Measurements from ENCODE around the gene CX3CL1. TPM values are rescaled to one million over a fixed set of nuclear protein-coding genes. Genes with fewer than 3 reads are reported as not detected.
"Not testable (repeated sequence)": the region's sequence is repeated elsewhere in the genome, so short reads cannot be mapped to it uniquely, and the experiment has no call there.

CX3CL1 gene
- polyA plus RNA-seq, 10 donors = 2.7 to 7.5 (median 4.7) TPM

DNA sequence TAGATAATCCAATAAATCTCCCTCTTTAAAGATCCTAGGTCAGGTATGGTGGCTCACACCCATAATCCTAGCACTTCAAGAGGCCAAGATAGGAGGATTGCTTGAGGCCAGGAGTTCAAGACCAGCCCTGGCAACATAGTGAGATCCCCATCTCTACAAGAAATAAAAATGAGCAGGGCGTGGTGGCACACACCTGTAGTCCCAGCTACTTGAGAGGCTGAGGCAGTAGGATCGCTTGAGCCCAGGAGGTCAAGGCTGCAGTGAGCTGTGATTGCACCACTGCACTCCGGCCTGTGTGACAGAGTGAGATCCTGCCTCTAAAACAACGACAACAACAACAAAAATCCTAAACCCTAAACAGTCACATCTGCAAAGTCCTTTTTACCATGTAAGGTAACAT is 15.7 kb upstream of the CX3CL1 start:
- no peak for DNase-seq

DNA sequence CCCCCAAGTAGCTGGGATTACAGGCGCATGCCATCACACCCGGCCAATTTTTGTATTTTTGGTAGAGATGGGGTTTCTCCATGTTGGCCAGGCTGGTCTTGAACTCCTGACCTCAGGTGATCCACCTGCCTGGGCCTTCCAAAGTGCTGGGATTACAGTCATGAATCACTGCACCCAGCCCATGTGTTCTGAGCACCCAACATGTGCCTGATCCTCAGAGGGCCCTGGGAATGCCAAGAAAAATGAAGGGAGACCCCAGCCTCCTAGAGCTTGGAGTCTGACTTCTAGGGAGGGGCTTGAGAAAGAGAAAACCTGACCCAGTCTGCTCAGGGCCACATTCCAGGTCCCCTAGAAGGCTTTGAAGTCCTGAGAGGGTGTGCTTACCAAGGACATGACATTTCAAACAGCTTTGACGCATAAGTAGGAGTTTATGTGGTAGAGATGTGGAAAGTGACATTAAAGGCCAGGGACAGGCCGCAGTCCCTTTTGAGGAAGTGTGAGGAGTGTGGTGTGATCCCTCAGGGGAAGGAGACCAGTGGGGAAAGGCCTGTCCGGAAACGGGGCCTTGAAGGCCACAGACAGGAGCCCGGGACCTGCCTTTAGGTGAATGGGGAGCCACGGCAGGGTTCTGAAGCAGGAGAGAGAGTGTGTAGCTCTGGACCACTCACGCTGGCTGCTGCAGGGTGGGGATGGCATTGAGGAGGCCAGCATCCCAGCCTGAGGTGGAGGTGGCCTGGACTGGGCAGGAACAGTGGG is 14.8 kb upstream of the CX3CL1 start:
- no peak for DNase-seq

DNA sequence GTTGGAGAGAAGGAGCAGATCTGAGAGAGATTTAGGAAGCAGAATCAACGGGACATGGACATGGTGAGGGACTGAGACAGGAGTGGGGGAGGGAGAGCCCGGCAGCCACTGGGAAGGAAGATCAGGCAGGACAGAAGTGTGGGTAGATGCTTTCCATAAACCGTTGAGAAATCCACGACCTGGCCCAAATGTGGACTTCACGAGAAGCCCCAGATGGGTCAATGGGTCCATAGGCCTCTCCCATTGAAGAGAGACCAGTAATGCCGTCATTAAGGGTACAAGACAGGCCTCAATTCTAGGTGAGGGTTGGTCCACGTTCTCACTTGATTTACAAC is 14.2 kb upstream of the CX3CL1 start:
- no peak for DNase-seq

DNA sequence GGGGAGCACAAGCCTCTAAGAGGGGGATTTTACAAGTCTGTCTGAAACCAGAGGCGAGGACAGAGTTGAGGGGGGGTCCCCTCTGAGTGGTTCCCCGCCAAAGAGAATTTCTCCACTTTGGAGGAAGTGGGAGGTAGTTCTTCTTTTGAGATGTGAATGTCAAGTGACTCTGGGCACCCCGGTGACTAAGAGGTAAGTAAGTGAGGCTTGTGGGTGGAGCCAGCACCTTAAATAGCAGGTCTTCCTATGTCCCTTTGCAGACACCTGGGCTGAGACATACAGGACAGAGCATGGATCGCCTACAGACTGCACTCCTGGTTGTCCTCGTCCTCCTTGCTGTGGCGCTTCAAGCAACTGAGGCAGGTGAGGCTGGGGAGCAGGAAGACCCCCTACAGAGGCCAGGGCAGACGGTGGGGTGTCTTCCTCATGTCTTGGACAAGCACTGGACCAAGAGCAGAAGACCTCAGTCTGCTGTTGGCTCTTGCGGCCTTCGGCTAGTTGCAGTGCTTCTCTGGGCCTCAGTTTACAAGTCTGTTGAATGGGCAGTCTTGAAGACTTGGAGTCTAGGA is 13.7 kb upstream of the CX3CL1 start, which contains the start of gene CCL22:
TSS of gene CCL22 (plus strand) at position 257 of the 569 bp plus-strand sequence. CDS start at position 291, 34 bp downstream.
- no peak for DNase-seq

DNA sequence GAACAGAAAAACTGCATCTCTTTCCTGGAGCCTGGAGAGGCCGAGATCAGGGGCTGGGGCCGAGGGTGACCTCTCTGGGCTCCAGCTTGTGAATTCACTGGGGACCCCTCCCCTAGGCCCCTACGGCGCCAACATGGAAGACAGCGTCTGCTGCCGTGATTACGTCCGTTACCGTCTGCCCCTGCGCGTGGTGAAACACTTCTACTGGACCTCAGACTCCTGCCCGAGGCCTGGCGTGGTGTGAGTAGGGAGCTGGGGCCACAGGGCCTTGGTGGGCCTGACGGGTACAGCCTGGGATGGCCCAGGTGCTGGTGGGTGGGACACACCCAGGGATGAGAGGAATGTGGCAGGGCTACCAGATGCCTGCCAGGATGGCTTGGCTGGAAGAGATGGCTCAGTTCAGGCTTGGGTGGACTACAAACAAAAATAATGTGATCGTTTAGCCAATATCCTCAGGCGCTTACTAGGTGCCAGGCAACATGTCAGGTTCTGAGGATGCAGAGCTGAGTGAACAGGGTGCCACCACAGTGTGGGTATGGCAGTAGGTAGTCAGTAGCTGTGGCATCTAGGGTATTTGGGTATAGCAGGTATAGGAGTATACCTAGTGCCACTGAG is 11.9 kb upstream of the CX3CL1 start:
- no peak for DNase-seq

DNA sequence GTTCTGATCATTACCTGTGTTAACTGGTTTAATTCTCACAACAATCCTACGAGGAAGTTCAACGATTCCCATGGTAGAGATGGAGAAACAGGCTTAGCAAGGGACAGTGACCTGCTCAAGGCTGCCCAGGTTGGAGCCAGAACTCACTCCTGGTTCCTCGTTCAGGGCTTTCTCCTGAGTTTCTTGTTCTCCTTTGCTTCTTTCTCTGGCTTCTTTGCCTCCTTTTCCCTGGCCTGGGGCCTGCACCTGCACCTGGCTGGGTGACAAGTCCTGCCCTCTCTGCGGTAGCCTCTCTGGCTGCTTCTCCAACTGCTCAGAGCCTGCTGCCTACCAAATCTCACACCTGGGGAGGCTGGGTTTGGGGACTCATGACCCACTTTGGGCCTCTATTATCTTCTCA is 10.9 kb upstream of the CX3CL1 start:
- no peak for DNase-seq

DNA sequence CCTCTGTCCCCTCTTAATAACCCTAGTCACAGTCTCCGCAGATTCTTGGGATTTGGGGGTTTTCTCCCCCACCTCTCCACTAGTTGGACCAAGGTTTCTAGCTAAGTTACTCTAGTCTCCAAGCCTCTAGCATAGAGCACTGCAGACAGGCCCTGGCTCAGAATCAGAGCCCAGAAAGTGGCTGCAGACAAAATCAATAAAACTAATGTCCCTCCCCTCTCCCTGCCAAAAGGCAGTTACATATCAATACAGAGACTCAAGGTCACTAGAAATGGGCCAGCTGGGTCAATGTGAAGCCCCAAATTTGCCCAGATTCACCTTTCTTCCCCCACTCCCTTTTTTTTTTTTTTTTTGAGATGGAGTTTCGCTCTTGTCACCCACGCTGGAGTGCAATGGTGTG is 8.1 kb upstream of the CX3CL1 start:
- DNase-seq = no peak

DNA sequence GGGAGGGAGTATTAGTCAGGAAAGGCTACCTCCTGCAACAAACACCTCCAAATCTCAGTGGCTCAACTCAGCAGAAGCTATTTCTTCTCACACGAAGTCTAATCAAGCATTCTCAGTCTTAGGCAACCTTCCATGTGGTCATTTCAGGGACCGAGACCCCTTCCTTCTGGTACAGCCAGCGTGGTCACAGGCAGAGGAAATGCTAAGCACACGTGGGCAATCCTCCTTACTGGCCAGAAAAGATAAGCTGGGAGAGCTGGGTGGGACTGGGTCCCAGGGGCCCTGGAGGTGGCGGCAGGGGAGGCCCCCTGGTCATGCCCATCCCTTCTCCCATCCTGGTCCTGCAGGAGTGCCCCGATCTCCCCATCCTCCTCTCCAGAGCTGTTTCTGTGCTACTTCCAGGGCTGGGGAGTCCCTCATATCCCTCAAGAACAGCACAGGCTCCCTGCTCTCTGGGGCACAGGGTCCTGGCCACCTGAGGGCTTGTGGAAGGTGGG is 5.7 kb upstream of the CX3CL1 start:
- no peak for DNase-seq

DNA sequence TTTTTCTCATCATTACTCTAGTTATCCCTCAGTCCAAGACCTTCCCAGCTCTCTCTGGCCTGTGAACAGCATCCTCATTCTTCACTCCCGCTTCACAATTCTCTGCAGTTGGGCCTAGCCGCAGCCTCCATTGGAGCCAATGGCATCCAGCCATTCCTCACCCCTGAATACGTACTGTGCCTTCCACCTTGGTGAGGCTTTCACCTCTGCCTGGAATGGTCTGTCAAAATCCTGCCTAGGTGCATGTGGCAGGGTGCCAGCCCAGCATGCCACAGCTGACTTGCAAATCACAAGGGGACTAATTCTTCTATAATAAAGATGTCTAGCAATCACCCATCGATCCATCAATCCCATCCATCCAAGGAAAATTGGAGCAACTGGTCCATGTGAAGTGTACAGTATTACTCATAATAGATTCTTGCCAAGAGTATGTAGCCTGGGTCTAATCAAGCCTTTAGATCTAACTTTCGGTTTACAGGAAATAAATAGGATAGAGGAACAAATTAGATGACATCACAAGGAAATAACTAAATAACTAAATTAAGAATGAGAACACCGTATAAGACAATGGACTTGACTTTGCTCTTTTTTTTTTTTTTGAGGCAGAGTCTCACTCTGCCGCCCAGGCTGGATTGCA is 5.1 kb upstream of the CX3CL1 start:
- no peak for DNase-seq

DNA sequence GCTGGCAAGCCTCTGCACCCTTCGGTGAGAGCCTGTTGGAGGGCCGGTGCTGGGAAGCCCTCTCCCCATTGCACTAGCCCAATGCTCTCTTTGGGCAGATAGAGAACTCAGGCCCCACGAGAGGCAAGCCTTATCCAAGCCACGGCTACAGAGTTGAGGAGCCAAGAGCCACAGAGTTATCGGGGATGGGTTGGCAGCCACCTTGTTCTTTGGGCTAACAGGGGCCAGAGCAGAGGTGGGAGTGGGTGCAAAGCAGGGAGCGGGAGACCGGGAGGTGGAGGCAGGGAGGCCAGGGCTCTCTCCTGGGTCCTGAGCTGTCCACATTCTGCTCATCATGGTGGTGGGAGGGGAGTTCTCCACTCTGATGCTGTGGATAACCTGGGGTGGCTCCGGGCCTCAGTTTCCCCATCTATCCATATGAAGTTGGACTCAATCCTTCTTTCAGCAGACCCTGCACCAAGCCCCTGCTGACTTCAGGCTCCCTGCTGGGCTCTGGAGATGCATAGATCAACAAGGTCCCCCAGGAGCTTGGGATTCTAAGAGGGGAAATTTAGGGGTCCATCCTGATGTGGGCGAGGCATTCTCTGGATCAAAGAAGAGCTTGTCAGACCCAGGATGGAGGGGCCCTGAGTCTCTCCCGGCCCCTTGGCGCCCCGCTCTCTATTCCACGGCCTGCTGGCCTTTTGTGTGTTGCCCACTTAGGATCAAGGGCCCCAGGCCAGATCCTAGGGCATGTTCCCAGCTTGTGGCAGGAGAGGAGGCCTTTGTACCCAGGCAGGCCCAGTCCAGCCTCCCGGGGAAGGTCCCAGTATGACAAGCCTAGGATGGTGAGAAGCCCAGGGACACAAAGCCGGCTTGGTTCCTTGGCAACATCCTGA is 557 bp upstream of the CX3CL1 start:
- no peak for DNase-seq

DNA sequence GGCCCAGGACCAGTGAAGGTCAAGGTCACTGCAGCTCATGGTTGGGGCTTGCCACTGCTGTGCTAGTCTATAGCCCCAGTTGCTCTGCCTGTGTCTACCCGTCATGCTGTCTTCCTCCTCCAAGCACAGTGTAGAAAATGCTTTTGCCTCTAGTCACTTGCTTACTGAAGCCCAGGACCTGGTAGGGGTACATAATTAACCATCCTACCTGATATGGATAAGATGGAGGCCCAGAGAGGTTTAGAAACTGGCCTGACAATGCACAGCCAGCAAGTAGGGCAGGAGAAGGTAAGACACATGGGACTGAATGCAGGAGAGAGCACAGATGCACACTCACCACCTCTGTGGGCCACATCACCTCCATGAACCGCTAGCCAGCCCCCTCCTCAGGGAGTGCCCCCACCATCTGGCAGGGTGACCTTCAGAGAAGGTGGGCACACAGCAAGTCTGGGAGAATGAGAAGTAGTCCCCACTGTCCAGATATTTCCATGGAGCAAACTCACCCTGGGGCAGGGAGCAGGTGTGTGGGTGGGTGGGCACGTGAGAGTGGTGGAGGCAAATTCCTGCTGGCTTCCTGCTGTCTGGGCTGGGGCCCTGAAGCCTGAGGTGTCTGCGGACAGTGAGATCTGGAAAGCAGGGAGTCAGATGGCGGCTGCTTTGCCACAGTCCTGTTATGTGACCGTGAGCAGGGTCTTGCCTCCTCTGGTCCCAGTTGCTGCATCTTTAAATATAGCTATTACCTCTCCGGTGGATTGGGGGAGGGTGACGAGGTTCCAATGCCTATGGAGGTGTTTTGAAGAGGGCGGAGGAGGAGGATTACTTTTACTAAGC is 1.0 kb downstream of the CX3CL1 start:
- DNase-seq = no peak

DNA sequence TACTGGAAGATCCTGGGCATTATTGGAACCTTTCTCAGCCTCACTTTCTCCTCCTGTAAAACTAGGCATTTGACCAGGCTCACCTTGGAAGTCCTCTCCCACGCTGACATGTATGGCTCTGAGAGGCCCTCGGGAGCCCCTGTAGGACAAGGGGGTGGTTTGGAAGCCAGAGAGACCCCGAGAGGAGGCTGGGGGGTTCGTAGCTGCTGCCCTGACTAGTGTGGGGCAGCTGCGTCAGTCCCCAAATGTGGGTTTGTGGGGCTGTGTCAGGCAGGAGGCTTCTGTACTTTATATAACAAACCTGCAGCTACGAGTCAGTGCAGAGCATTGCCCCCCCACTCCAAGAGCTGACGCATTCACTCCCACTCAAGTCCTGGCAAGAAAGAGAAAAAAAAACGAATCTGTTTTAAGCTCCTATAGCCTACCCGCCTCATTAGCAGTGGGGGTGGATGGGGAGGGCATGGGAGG is 1.8 kb downstream of the CX3CL1 start:
- DNase-seq = no peak

DNA sequence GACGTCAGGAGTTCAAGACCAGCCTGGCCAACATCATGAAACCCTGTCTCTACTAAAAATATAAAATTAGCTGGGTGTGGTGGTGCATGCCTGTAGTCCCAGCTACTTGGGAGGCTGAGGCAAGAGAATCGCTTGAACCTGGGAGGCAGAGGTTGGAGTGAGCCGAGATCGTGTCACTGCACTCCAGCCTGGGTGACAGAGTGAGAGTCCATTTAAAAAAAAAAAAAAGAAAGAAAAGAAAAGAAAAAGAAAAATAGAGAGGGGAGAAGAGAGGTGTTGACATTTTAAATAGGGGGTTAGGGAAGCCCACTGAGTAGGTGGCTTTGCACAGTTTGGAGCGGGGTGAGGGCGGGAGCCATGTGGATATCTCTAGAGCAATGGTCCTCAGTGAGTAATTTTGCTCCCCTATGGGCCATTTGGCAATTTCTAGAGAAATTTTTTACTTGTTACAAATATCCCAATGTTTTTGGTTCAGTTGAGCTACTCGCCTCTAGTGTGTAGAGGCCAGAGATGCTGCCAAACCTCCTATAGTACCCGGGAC is 2.7 kb downstream of the CX3CL1 start:
- DNase-seq = not testable (repeated sequence)

DNA sequence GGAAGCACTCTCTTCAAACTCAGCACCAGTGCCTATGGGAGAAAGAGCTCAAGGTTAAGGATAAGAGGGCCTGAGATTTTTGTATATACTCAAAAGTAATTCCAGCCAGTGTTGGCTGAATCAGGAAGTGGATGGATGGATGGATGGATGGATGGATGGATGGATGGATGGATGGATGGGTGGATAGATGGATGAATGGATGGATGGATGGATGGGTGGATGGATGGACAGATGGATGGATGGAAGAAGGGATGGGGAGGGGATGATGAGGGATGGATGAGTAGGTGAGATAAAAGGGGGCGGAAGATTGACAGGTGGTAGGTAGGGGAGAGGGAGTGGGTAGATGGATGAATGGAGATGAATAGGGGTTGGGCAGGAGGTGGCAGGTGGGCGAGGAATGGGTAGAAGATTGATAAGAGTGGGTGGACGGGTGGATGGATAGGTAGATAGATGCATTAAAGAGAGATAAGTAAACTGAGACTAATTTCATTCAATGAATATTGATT is 4.1 kb downstream of the CX3CL1 start:
- DNase-seq = no peak

DNA sequence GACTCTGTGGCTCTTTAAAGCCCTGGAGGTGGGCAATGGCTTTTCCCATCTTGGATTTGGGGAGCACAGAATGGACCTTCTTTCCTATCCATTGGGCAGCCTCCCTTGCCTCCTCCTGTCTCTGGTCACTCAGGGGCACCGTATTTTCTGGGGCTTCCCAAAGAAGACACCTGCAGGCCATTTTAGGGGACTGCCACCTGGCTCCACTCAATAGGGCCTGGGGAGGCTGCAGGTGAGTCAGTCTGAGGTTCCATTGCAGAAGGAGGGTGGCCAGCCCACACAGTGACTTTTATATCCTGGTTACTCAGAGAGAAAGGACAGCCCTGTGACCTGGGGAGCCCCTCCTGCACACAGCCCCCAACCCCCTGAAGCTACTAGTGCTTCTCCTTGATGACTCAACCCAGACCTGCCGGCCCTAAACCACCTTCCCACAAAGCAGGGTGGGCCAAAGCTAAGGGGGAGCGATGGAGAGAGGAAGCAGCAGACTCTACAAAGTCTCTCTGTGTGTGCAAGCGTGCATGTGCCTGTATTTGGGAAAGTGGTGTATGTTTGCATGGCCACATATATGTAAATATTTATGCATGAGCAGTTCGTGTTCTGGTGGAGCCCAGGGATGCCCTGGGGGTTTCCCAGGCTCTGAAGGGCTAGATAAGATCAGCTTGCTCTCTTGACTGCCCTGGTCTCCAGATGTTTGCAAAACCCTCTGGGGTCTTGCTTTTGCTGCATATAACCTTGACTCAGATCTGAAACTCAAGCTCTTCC is 5.0 kb downstream of the CX3CL1 start:
- no peak for DNase-seq

DNA sequence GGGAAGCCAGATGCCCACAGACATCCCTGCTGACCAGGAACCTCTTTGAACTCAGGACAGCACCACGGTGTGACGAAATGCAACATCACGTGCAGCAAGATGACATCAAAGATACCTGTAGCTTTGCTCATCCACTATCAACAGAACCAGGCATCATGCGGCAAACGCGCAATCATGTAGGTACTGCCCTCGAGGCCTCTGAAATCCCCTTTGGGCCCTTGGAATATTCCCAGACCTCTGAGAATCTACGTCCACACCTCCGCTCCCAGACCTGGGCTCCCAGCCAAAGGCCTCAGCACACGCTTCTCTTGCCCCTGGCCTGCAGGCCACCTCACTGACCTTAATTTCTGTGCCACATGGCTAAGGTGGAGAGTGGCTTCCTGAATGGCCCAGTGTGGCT is 7.3 kb downstream of the CX3CL1 start:
- DNase-seq = no peak

DNA sequence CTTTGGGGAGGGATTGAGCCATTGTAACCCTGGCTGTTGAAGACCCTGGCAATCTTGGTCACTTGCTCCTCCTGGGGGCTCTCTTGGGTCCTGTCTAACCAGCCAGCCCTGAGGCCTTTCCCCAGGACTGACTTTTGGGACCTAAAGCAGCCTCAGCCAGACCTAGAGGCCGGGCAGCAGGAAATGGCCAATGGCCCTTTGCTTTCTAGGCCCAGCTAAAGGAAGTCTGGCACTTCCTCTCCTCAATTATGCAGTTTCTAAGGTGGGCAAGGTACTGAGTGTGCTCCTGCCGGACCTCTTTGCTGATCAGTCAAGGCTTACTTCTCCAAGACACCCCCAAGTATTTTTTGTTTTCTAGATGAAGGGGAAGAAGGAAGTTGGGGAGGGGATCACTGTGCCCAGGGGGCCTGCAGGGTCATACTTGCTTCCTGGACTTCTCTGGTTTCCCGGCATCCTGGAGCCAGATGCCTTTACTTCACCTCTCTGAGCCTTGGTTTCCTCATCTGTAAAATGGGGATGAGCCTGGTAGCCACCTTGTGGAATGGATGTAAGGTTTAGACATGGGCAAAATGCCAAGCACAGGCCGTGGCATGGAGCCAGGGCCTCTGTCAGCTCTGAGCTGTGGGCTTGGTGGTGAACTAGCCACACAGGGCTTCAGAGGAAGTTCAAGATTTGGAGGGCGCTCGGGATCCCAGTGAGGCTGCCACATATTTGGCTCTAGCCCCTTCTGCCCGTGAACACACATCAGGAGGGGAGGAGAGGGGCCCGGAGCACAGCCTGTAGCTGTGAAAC is 8.6 kb downstream of the CX3CL1 start:
- DNase-seq = no peak

DNA sequence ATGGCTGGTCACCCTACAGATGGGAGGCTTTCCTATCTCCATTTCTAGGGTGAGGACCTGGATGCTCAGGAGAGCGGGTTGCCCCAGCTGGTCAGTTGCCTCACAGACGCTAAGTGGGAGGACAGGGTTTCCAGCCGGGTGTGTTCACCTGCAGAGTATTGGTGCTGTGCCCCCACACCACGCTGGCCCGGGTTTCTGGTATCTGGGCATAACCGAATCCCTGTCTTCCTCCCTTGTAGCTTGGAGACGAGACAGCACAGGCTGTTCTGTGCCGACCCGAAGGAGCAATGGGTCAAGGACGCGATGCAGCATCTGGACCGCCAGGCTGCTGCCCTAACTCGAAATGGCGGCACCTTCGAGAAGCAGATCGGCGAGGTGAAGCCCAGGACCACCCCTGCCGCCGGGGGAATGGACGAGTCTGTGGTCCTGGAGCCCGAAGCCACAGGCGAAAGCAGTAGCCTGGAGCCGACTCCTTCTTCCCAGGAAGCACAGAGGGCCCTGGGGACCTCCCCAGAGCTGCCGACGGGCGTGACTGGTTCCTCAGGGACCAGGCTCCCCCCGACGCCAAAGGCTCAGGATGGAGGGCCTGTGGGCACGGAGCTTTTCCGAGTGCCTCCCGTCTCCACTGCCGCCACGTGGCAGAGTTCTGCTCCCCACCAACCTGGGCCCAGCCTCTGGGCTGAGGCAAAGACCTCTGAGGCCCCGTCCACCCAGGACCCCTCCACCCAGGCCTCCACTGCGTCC is 9.7 kb downstream of the CX3CL1 start:
- DNase-seq = no peak
